ENCODE results near the gene PIM1. TPM values are rescaled to one million over a fixed set of nuclear protein-coding genes. Genes with fewer than 3 reads are reported as not detected.

PIM1 gene
- total RNA-seq, 1 experiment from 2014 or later, result 42.1 TPM

DNA sequence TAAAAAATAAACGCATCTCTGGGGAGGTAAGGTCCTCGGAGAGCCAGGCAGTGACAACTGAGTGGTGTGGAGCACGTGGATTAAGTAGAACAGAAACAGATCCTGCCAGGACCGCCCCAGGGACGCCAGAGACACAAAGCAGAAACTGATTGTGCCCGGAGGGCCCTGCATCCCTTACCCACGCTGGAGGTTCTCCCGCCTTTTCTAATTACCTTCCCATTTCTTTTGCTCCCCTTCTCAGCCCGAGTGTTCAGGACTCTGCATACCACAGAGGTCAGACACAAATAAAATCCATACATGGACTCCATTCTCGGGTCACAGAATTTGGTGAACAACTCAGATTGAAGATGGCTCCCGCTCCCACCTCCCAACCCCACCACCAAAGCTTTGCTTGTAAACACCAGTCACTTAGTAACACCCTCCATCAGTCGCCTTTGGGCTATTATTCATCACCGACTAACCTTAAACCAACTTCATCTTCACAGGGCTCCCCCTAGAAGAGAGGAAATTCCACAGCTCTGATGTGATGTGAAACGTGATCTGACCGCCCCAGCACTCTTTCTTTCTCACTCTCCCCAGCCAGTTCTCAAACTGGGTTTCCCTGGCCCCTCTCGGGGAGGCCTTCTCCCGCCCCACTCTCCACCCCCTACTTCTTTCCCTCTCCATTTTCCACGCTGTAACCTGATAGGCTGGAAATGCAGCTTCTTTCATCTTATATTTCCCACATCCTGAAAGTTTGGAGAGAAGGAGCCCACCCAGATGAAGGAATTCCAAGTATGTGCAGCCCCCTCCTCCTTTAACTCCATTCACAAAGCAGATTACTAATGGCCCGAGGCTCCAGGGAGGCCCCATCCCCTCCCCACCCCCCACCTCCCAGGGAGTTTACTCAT lies 32.5 kb upstream of the PIM1 start:
- peak; percentile 76 for ATAC-seq
- Histone ChIP-seq H3K4me1 (ENCODE audit: control insufficient read depth, insufficient read depth, low read length) (peaks cover 60% of the 10 kb centered on the region), H3K27ac (ENCODE audit: low read length) (peak overlapping the region; percentile 96), H3K27me3 (ENCODE audit: control insufficient read depth, insufficient read depth, low read length) (no peaks in the 10 kb centered on the region), H3K36me3 (ENCODE audit: control insufficient read depth, insufficient read depth, low read length) (no peaks in the 10 kb centered on the region), H3K9me3 (ENCODE audit: control insufficient read depth, insufficient read depth, low read depth, low read length) (no peaks in the 10 kb centered on the region), H3K4me3 (ENCODE audit: low read depth in 2 of 2, low read length in 2 of 2) (peak overlapping the region; percentile 3 to 43)
- in situ Hi-C loops (cut with HindIII; ENCODE audit: low pct_unique_long_range_greater_than_20kb, low sequenced_read_pairs) (no loop called here), intact Hi-C loops (cut with micrococcal nuclease; ENCODE audit: unreplicated experiment) (no loop called here)
- CTCF ChIA-PET, result interaction anchor here (0.6 to 1.1 kb wide), 2 partner anchors 34 to 526 kb away, joined by 3 read pairs; no protein-coding TSS in a partner anchor
- POLR2A ChIA-PET, result interaction anchor here (0.6 kb wide), 1 partner anchor 27 kb away, joined by 4 read pairs; no protein-coding TSS in a partner anchor
- TF ChIP-seq, protein P1, sequence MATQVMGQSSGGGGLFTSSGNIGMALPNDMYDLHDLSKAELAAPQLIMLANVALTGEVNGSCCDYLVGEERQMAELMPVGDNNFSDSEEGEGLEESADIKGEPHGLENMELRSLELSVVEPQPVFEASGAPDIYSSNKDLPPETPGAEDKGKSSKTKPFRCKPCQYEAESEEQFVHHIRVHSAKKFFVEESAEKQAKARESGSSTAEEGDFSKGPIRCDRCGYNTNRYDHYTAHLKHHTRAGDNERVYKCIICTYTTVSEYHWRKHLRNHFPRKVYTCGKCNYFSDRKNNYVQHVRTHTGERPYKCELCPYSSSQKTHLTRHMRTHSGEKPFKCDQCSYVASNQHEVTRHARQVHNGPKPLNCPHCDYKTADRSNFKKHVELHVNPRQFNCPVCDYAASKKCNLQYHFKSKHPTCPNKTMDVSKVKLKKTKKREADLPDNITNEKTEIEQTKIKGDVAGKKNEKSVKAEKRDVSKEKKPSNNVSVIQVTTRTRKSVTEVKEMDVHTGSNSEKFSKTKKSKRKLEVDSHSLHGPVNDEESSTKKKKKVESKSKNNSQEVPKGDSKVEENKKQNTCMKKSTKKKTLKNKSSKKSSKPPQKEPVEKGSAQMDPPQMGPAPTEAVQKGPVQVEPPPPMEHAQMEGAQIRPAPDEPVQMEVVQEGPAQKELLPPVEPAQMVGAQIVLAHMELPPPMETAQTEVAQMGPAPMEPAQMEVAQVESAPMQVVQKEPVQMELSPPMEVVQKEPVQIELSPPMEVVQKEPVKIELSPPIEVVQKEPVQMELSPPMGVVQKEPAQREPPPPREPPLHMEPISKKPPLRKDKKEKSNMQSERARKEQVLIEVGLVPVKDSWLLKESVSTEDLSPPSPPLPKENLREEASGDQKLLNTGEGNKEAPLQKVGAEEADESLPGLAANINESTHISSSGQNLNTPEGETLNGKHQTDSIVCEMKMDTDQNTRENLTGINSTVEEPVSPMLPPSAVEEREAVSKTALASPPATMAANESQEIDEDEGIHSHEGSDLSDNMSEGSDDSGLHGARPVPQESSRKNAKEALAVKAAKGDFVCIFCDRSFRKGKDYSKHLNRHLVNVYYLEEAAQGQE (IDR thresholded peaks at IDR 0.05; ENCODE audit: insufficient read depth in 1 of 2, low read depth in 2 of 2, low read length in 1 of 2), result no peak
- TF ChIP-seq, protein P2, sequence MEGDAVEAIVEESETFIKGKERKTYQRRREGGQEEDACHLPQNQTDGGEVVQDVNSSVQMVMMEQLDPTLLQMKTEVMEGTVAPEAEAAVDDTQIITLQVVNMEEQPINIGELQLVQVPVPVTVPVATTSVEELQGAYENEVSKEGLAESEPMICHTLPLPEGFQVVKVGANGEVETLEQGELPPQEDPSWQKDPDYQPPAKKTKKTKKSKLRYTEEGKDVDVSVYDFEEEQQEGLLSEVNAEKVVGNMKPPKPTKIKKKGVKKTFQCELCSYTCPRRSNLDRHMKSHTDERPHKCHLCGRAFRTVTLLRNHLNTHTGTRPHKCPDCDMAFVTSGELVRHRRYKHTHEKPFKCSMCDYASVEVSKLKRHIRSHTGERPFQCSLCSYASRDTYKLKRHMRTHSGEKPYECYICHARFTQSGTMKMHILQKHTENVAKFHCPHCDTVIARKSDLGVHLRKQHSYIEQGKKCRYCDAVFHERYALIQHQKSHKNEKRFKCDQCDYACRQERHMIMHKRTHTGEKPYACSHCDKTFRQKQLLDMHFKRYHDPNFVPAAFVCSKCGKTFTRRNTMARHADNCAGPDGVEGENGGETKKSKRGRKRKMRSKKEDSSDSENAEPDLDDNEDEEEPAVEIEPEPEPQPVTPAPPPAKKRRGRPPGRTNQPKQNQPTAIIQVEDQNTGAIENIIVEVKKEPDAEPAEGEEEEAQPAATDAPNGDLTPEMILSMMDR (IDR thresholded peaks at IDR 0.05), result no peak
- TF ChIP-seq TCF7L2 (IDR thresholded peaks at IDR 0.05; ENCODE audit: low read depth, low read length), result no peak
- no peak for TF ChIP-seq POLR2AphosphoS5 (IDR thresholded peaks at IDR 0.05; ENCODE audit: low read depth, low read length)
- TF ChIP-seq SIN3A (IDR thresholded peaks at IDR 0.05; ENCODE audit: borderline replicate concordance, insufficient read depth, low read depth, low read length), result no peak
- DNase-seq (ENCODE audit: low read depth, low spot score), result no peak
- TSS peak; percentile 95 for BruUV-seq (replicated peaks)

GRCh38 chr6:37138856-37139229 lies 31.1 kb upstream of the PIM1 start:
- peaks cover 55% of the 10 kb centered on the region for H3K4me1 ChIP-seq (ENCODE audit: control insufficient read depth, insufficient read depth, low read length)
- no peak for ATAC-seq
- no TSS peak for BruUV-seq (replicated peaks)

More at GRCh38 chr6:37138856-37139229, 31.1 kb upstream of the PIM1 start:
- H3K27me3 ChIP-seq (ENCODE audit: control insufficient read depth, insufficient read depth, low read length), result no peaks in the 10 kb centered on the region
- H3K4me3 ChIP-seq (ENCODE audit: low read depth in 2 of 2, low read length in 2 of 2), result no peak overlapping the region
- DNase-seq (ENCODE audit: low read depth, low spot score), result no peak
- H3K27ac ChIP-seq (ENCODE audit: low read length), result peak overlapping the region; percentile 61; the same call in 1 of the 2 replicates
- CTCF ChIA-PET, result interaction anchor here (0.5 kb wide), 1 partner anchor 437 kb away, joined by 7 read pairs; no protein-coding TSS in a partner anchor
- POLR2A ChIA-PET, result interaction anchor here (0.6 kb wide), 1 partner anchor 11 kb away, joined by 3 read pairs; no protein-coding TSS in a partner anchor
- H3K36me3 ChIP-seq (ENCODE audit: control insufficient read depth, insufficient read depth, low read length), result no peaks in the 10 kb centered on the region
- intact Hi-C loops (cut with micrococcal nuclease; ENCODE audit: unreplicated experiment), result no loop called here
- TF ChIP-seq POLR2AphosphoS5 (IDR thresholded peaks at IDR 0.05; ENCODE audit: low read depth, low read length) (no peak), TCF7L2 (IDR thresholded peaks at IDR 0.05; ENCODE audit: low read depth, low read length) (no peak), SIN3A (IDR thresholded peaks at IDR 0.05; ENCODE audit: borderline replicate concordance, insufficient read depth, low read depth, low read length) (no peak)
- TF ChIP-seq, protein P1 (IDR thresholded peaks at IDR 0.05; ENCODE audit: insufficient read depth in 1 of 2, low read depth in 2 of 2, low read length in 1 of 2), result no peak
- TF ChIP-seq, protein P2 (IDR thresholded peaks at IDR 0.05), result no peak
- in situ Hi-C loops (cut with HindIII; ENCODE audit: low pct_unique_long_range_greater_than_20kb, low sequenced_read_pairs), result no loop called here
- no peaks in the 10 kb centered on the region for H3K9me3 ChIP-seq (ENCODE audit: control insufficient read depth, insufficient read depth, low read depth, low read length)
